Measurements from ENCODE around the gene LAD1. TPM values are rescaled to one million over a fixed set of nuclear protein-coding genes. Genes with fewer than 3 reads are reported as not detected.

Gene LAD1
- total and polyA plus RNA-seq, 2 of the 4 experiments (the other 2 are of a cell fraction), result under 0.01 to 0.07 TPM

- WGBS, 2 experiments (ENCODE audit: extremely low coverage in 2 of 2, insufficient read length in 1 of 2), result no CpG with 5 or more reads among the region's 7 CpGs
- TF ChIP-seq POLR2A (IDR thresholded peaks at IDR 0.05; ENCODE audit: low read depth, low read length) (no peak), RFX5 (IDR thresholded peaks at IDR 0.05; ENCODE audit: low read depth, low read length) (no peak), FOS (IDR thresholded peaks at IDR 0.05; ENCODE audit: low read depth, low read length) (no peak), CHD1 (IDR thresholded peaks at IDR 0.05; ENCODE audit: low read depth, low read length) (no peak), ELK1 (IDR thresholded peaks at IDR 0.05; ENCODE audit: borderline replicate concordance, low read depth, low read length) (no peak), CTCF (conservative IDR thresholded peaks at IDR 0.05; ENCODE audit: low read depth, low read length) (no peak), RAD21 (IDR thresholded peaks at IDR 0.05; ENCODE audit: low read length) (no peak), SMC3 (IDR thresholded peaks at IDR 0.05; ENCODE audit: low read depth, low read length) (no peak), CEBPB (IDR thresholded peaks at IDR 0.05; ENCODE audit: low read depth, low read length) (no peak), MAFK (IDR thresholded peaks at IDR 0.05; ENCODE audit: low read depth, low read length) (no peak)
- dilution Hi-C loops (cut with HindIII; ENCODE audit: low sequenced_read_pairs, unreplicated experiment), result no loop called here
These were observed 68.0 kb downstream of the LAD1 start for GRCh38 chr1:201331166-201331565.

More at GRCh38 chr1:201331166-201331565, 68.0 kb downstream of the LAD1 start:
- Histone ChIP-seq H3K4ac (ENCODE audit: low read depth, low read length) (no peak overlapping the region), H3K4me2 (ENCODE audit: low read depth, low read length) (no peak overlapping the region), H3K27ac (ENCODE audit: insufficient read depth, low read length) (no peak overlapping the region), H3K14ac (replicated peaks; ENCODE audit: low read depth, low read length) (no peak overlapping the region), H2AFZ (replicated peaks; ENCODE audit: low read length, poor library complexity) (no peak overlapping the region), H3K23ac (ENCODE audit: low read depth, low read length) (no peak overlapping the region), H3K79me1 (ENCODE audit: low read depth in 1 of 2, low read length in 2 of 2) (no peaks in the 10 kb centered on the region), H3K56ac (ENCODE audit: extremely low read depth, insufficient read depth, low read length) (no peak overlapping the region), H4K91ac (ENCODE audit: insufficient read depth, low read depth, low read length) (no peak overlapping the region), H2AK9ac (replicated peaks; ENCODE audit: low read depth, low read length, poor library complexity) (no peak overlapping the region), H4K5ac (ENCODE audit: low read depth, low read length) (no peak overlapping the region), H3K18ac (ENCODE audit: low read depth, low read length) (no peak overlapping the region), H4K20me1 (ENCODE audit: insufficient read depth, low read length) (no peaks in the 10 kb centered on the region), H2BK15ac (ENCODE audit: low read depth, low read length) (no peak overlapping the region), H3K36me3 (ENCODE audit: control insufficient read depth, insufficient read depth, low read length) (no peaks in the 10 kb centered on the region), H2BK120ac (ENCODE audit: low read depth, low read length) (no peak overlapping the region), H3K4me3 (ENCODE audit: insufficient read depth, low read depth, low read length) (no peak overlapping the region), H2AK5ac (ENCODE audit: low read depth, low read length) (no peak overlapping the region), H2BK5ac (ENCODE audit: low read depth, low read length, poor library complexity, severe bottlenecking) (no peak overlapping the region), H3K9ac (ENCODE audit: low read depth, low read length) (no peak overlapping the region), H3K9me1 (ENCODE audit: insufficient read depth, low read length) (no peaks in the 10 kb centered on the region), H2BK20ac (ENCODE audit: low read depth, low read length) (no peak overlapping the region), H4K8ac (ENCODE audit: low read depth in 2 of 2, low read length in 2 of 2) (no peak overlapping the region), H3K4me1 (ENCODE audit: control insufficient read depth, insufficient read depth, low read length) (peaks cover 4% of the 10 kb centered on the region), H3K9me3 (ENCODE audit: control insufficient read depth, insufficient read depth, low read length) (peaks cover 2% of the 10 kb centered on the region; the same call in 1 of the 2 replicates), H3K27me3 (ENCODE audit: control insufficient read depth, insufficient read depth, low read length) (peaks cover 62% of the 10 kb centered on the region)
- ATAC-seq (ENCODE audit: low read depth) (no peak), DNase-seq (no peak)
- ChIA-PET CTCF (interaction anchor here (1.1 kb wide), 1 partner anchor 16 kb away, joined by 3 read pairs; no protein-coding TSS in a partner anchor), POLR2A (ENCODE audit: unreplicated experiment) (no interaction called here)
- in situ Hi-C loops (cut with MboI; ENCODE audit: low sequenced_read_pairs), result no loop called here
- no TSS peak for BruUV-seq (replicated peaks)
- intact Hi-C loops (cut with micrococcal nuclease), result no loop called here
